IMR-90 (cell line): Measurements from ENCODE around the gene GPN1.

Experiments
- RFX5 ChIP-seq: IDR thresholded peaks from 2 replicates; pipeline ENCODE4 v1.8.0; 2012; ENCODE audit warnings: low read depth, mild to moderate bottlenecking, low read length, moderate library complexity
- TF ChIP-seq, protein P1 (sequence below): conservative IDR thresholded peaks from 2 replicates; pipeline ENCODE4 v1.5.1; 2012; ENCODE audit warnings: mild to moderate bottlenecking, low read depth, low read length, improper control_type of control experiment
- TF ChIP-seq, protein P2 (sequence below): fragments of 150-350 bp; IDR thresholded peaks from 2 replicates; pipeline ENCODE4 v1.6.1; 2017; ENCODE audit warnings: mild to moderate bottlenecking, antibody characterized with exemption, low read length, low read depth

DNA sequence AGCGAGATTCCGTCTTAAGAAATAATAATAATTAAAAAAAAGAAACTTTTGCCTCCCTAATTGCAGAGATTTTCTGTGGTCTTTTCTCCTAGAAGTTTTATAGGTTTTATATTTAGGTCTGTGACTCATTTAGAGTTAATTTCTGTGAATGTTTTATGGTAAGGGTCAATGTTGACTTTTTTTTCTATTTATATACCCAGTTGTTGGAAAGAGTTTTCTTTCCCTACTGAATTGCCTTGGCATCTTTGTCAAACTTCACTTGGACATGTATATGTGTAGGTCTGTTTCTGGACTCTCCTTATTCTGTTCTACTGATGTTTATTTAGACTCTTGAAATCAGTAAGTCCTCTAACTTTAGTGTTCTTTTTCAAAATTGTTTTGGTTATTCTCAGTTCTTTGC lies 40.5 kb upstream of the GPN1 start:
- TF ChIP-seq, protein P1, sequence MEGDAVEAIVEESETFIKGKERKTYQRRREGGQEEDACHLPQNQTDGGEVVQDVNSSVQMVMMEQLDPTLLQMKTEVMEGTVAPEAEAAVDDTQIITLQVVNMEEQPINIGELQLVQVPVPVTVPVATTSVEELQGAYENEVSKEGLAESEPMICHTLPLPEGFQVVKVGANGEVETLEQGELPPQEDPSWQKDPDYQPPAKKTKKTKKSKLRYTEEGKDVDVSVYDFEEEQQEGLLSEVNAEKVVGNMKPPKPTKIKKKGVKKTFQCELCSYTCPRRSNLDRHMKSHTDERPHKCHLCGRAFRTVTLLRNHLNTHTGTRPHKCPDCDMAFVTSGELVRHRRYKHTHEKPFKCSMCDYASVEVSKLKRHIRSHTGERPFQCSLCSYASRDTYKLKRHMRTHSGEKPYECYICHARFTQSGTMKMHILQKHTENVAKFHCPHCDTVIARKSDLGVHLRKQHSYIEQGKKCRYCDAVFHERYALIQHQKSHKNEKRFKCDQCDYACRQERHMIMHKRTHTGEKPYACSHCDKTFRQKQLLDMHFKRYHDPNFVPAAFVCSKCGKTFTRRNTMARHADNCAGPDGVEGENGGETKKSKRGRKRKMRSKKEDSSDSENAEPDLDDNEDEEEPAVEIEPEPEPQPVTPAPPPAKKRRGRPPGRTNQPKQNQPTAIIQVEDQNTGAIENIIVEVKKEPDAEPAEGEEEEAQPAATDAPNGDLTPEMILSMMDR: no peak
- TF ChIP-seq, protein P2, sequence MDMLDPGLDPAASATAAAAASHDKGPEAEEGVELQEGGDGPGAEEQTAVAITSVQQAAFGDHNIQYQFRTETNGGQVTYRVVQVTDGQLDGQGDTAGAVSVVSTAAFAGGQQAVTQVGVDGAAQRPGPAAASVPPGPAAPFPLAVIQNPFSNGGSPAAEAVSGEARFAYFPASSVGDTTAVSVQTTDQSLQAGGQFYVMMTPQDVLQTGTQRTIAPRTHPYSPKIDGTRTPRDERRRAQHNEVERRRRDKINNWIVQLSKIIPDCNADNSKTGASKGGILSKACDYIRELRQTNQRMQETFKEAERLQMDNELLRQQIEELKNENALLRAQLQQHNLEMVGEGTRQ: no peak
- no peak for TF ChIP-seq RFX5
